G401.6 (cell line): ENCODE measurements around the gene NAT9.
A peak's percentile ranks its signal among the peaks of the same experiment; 100 is the strongest.

Experiments
- FAIRE-seq: peaks from 2 replicates; lab custom pipeline; 2012; peaks lifted over from hg19 to GRCh38; lab: Jason Lieb, UNC

The NAT9 gene

DNA sequence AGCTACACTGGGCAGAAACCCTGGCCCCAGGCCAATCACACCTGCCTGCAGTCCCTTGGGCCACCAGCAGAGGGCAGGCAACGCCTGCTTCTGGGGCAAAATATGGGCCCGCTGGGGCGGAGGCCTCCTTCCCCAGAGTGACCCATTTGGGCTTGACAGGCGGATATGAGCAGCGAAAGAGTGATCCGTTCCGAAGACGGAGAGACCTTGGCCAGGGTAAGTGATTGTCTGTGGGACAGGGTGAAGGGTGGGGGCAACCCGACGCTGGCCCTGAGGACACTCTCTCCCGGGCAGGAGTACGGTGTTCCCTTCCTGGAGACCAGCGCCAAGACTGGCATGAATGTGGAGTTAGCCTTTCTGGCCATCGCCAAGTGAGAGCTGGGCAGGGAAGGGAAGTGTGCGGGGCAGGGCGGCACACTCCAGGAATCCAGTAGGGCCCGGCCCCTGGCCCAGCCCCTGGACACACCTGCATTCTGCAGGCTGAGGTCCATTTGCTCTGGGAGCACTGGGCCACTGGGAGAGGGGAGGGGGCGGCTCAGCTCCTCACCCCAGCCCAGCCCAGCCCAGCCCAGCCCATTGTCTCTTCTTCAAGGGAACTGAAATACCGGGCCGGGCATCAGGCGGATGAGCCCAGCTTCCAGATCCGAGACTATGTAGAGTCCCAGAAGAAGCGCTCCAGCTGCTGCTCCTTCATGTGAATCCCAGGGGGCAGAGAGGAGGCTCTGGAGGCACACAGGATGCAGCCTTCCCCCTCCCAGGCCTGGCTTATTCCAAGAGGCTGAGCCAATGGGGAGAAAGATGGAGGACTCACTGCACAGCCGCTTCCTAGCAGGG lies 31.2 kb downstream of the NAT9 start:
- peak; percentile 19 for FAIRE-seq

DNA sequence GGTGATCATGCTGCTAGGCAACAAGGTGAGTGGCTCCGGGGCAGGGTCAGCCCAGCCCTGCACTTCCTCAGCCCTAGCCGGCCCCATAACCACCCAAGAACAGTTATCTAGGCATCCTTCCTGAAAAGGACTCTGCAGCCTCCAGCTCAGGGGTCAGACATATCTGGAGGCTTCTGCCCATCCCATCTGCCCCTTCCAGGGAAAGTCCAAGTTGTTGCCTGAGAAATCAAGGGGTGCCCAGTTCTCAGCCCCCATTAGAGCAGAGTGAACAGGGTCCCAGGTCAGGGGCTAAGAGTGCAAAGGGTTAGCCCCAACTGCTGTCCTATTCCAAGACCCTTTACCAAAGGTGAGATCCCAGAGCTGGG lies 31.8 kb downstream of the NAT9 start:
- no peak for FAIRE-seq

DNA sequence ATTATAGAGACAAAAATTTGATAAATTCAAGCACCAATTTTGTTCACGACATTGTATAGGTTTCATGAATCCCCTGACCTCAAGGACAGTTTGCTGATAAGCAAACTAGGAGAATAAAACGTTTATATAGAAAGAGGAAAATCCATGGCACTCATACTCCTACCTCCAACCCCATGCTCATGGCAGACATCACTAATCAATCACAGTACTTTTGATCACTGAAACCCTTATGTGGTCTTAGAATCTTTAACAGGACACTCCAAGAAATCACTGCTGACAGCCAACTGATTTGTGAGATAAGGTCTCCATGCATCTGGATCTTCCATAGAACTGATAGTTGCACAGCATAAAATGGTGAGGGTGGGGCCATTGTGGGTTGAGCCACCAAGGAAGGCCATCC lies 32.4 kb downstream of the NAT9 start:
- no peak for FAIRE-seq

DNA sequence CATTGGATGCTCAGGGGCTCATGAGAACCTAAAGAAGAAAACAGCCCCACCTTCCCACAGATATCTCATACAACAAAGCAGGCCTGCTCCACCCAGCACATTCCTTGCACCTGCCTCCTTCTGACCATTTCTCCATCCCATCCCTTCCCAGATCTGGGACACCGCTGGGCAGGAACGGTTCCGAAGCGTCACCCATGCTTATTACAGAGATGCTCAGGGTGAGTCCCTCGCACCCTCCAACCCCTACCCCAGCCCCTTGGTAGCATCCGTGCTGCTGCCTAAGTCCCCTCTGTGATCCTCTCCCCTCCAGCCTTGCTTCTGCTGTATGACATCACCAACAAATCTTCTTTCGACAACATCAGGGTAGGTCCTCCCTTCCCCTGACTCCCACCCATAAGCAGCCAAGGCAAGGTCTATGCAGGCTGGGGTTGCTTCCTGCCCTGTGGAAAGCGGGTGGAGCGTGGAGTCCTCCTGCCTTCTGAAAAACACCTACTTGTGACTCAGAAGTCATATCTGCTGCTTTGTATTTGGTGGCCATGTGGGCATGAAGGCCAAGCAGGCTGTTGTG lies 33.1 kb downstream of the NAT9 start:
- no peak for FAIRE-seq

DNA sequence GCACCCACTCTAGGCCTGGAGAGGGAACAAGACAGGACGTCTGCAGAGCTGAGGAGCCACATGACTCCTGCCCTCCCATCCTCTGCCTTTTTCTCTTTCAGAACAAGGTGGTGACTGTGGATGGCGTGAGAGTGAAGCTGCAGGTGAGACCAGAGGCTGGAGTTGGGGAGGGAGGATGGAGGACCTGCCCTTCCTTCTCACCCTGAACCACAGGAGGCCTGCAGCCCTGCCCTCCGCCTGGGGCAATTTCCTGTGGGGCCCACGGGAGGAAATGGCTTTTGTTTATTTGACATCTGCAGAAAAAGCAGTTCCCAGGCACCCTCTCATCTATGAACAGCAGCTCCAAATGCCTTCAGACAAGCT lies 34.0 kb downstream of the NAT9 start:
- FAIRE-seq = no peak

DNA sequence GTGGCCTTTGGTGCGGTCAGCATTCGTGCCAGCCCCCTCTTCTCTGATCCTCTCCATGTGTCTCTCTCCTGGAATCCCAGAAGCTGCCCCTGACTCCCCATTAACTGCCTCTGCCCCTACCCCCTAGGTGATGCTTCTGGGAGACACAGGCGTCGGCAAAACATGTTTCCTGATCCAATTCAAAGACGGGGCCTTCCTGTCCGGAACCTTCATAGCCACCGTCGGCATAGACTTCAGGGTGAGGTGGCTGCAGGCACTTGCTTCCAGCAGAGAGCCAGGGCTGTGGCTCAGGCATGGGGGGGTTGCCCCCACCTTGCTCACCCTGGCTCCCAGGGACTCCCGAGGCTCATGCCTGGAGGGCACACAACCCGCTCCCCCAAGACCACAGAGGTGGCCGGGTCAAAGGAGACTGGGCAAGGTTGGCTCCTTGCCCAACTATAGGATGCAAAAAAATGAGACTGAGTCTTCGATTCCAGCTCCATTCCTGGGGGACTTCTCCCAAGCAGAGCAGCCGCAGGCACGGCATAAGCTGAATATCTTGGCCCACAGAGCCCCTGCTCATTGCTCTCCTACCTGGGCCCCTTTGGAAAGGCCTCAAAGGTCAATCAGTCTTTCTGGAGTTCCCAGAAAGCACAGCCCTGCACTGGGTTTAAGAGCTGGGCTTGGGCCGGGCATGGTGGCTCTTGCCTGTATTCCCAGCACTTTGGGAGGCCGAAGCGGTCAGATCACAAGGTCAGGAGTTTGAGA lies 35.3 kb downstream of the NAT9 start:
- no peak for FAIRE-seq

DNA sequence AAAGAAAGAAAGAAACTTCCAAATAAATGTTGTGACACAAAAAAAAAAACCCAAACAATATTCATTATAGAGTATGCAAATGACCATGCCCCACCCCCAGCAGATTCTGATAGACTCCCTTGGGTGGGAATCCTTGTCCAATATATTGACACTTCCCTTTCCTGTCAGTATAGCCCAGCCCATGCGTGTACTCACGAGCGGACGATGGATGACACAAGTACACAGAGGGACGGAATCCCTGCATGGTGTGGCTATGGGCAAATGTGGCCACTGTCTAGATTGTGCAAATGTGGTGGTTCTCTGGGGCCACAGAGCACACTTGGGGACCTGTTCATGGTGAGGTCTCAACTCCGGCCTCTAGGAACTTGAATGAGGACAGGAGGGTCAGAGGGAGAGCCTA lies 36.0 kb downstream of the NAT9 start:
- no peak for FAIRE-seq

DNA sequence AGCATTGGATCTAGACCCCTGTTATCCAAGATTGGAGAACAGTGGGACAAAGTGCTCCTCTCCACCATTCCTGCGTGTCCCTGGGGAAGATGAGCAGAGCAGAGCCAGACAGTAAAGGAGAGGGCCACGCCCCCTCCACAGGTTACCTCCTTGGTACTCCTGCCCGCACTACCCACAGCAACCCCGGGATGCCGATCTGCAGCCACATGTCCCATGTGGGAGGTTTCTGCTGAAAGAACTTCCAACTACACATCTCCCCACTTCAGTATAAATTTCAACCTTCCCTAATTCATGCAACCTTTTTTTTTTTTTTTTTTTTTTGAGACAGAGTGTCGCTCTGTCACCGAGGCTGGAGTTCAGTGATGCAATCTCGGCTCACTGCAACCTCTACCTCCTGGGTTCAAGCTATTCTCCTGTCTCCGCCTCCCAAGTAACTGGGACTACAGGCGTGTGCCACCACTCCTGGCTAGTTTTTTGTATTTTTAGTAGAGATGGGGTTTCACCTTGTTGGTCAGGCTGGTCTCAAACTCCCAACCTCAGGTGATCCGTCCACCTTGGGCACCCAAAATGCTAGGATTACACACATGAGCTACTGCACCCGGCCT lies 36.8 kb downstream of the NAT9 start:
- no peak for FAIRE-seq

DNA sequence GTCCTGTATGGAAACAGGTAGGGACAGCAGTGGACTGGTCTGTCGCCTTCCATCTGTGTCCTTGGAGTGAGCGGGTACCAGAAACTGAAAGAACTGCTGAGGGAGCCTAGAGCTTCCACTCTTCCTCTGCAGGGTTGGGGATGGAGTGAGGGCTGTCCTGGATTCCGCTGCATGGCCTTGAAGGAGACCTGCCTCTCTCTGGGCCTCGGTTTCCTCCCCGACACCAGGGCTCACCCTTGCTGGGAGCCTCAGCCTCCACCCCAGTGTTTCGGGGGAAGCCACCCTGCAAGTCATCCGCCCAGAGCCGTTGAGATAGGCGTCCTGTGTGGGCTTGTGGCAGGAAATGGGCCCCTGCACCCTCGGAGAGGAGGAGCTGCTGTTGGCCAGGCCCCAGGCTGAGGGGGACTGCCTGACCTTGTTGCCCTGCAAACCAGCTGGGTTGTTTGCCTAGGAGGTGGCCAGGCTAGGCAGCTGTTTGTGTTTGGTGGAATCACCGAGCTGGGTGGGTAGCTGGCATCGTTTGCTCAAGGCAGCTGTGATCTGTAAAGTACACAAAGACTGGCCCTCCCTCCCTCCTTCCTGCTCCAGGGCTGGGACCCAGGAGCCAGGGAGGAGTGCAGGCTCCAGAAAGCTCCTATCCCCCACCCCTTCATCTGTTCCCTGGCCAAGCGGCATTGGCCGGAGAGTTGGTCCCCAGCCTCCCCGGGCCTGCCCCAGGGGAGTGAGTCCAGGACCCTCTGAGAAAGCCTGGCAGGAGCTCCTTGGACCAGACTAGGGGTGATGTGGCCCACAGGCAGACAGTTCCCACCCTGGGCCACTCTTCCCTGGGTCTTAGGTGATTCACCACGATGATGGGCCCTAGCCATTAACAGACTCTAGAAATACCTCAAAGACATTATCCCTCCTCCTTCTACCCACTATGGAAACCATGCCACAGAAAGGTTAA lies 37.8 kb downstream of the NAT9 start:
- no peak for FAIRE-seq

DNA sequence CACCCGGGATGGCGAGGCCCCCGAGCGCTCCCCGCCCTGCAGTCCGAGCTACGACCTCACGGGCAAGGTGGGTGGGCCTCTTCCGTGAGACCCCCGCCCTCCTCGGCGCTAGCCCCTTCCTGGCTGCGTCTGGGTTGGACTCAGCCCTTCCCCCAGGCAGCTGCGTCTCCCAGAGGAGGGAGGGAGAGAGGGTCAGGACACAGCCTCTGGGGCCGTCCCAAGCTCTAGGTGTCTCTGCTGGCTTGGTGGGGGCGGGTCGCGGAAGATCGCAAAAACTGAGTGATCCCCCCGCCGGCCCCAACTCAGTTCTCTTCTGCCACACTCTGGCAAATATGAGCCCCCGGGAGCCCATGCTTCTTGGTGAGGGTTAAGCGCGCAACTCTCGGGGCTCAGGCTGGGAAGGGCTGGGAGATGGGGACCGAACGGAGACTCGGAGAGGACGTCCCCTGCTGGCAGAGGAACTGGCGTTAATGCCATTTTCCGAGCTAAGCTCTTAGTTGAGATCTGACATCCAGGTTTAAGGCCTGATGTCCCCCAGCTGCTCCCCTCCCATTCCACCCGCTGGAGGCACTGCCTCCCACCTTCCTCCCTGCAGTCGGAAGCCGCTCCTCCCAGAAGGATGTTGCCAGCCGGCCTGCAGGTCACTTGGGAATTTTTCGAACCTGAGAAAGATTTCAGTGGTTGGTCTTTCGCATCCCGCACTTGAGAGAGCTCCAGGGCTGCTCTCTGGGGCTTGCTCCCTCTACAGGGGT lies 38.7 kb downstream of the NAT9 start:
- no peak for FAIRE-seq

DNA sequence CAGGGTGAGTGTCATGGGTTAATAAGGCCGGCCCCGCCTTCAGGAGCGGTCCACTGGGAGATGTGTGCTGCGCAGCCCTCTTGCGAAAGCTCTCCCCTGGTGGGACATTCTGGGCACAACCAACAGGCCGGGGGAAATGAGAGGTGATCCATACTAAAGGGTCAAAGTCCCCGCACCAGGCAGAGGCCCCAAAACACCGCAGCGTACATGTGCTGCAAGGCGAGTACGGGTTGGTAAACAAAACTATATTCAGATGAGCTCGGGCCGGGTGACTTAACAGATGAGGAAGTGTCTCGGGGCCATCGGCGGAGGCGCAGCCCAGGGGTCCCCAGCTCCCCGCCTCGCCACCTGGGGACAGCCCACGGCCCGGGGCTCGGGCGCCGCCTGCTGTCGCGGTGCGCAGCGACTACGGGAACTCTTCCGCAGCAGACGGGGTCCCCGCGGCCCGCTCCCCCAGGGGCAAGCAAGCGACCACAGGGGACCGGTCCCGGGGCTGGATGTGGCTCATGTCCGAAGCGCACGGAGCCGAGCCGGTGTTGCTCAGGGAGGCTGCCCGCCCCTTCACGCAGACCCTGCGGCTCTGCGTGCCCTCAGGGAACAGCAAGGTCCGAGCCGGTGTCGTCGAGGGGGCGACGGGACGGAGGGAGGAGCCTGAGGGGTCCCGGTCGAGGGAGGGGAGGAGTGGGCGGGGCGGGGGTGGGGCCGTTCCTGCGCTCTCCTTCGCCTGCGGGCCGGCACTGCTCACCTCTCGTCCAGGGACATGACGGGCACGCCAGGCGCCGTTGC lies 39.4 kb downstream of the NAT9 start, which contains the start of gene RAB37:
RAB37 (plus strand) TSS at position 744 of the 786 bp plus-strand sequence; CDS start at position 761, 17 bp downstream.
- FAIRE-seq = no peak

DNA sequence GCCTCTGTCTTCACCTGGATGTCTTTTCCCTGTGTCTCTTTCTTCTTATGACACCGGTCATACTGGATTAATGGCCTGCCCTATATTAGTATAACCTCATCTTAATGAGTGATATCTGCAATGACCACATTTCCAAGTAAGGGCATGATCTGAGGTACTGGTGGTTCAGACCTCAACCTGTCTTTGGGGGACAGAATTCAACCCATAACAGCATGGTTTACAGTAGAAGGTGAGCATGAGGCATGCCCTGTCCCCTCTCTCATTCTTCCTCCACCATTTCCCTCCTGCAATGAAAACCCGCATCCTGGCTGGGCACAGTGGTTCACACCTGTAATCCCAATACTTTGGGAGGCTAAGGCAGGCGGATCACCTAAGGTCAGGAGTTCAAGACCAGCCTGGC lies 41.9 kb downstream of the NAT9 start:
- FAIRE-seq = no peak

DNA sequence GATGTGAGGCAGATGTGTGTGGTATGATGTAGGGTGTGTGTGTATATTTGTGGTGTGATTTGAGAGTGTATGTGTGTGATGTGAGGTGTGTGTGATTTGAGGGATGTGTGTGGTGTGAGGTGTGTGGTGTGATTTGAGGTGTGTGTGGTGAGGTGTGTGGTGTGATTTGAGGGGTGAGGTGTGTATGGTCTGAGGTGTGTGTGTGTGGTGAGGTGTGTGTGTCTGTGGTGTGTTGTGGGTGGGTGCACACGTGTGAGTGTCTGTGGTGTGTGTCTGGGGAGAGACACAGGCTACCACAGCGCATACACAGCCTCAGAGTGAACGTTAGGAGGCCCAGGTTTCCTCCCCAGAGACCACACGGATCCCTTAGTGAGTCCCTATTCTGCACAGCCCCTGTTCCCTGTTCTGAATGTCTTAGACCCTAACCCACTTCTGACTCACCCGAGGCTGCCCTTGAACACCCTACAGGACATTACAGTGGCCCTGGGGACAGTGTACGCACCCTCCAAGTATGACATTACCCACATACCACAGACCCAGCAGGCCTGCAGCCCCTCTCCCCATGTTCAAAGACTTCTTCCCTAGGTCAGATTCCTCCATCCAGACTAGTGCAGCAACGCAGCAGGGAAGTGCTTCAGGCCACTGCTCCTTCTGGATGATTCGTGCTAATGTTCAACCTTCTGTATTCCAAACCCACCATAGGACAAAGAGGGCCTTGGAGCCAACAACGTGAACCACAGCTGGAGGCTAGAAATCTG lies 42.6 kb downstream of the NAT9 start:
- no peak for FAIRE-seq

DNA sequence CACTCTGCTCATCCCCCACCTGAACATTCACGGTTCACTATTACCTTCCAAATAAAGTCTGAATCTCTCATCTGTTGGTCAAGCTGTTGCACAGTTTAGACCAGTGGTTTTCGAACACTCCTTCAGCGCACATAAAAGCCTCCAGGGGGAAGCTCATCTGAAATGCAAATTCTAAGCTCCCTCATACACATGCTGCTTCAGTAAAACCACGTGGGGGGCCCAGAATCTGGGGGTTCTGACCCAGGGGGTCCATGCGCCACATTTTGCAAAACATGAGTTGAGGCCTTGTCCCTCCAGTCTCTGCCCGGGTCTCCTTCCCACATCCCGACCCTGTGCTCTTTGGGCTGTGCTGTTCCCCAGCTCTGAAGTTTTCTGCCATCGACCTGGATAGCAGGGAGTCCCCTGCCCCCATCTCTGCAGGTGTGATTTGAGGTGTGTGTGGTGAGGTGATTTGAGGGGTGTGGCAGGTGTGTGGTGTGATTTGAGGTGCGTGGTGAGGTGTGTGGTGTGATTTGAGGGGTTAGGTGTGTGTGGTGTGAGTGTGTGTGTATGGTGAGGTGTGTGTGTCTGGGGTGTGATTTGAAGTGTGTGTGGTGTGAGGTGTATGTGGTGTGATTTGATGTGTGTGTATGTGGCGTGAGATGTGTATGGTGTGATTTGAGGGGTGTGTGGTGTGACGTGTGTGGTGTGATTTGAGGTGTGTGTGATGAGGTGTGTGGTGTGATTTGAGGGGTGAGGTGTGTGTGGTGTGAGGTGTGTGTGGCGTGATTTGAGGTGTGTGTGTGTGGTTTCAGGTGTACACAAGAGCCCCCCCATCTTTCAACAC lies 43.9 kb downstream of the NAT9 start:
- FAIRE-seq = no peak

DNA sequence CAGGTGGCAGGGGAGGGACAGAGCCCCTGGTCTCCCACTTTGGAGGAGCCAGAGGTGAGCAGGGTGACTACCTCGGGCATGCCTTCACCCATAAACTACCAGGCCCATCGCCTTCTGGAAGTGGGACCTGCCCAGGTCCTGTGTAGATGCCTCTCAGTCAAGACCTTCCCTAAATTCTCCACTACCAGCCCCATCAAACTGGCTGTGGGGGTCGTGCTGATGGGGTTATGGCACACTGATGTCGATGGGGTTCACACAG lies 44.9 kb downstream of the NAT9 start:
- no peak for FAIRE-seq

DNA sequence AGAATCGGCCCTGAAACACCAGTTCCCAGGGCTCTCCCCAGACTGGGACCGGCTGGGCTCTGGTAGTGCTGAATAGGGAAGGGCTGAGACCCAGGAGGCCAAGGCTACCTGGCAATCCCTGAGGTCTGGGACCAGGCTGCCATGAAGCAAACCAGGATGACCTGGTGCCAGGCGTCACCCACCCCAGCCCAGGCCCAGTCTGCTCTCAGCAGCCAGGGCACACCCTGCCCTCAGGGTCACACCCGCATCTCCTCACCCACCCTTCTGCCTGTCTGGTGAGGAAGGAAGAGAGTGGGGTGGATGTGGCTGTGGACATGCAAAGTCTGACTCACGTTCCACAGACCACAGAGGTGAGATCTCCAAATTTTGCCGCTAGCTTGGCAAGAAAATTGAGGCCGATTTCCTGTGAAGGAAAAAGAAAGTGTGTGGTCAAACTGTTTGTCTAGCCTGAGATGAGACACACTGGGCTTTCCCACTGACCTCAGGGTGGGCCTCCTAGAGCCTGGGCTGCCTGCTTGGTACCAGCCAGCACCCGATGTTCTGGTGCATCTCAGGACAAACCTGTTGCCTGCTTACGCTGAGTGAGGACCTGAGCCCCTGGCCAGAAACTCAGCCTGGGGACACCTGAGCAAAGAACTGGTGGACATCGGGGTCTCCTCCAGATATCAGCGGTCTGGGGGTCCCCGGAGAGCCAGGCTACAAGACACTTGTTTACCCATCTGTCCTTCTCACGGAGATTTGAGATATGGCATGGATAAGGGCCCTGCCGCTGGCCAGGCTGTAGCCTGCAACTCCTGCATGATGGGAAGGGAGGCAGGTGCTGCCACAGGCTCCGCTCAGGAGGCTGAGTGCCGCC lies 45.4 kb downstream of the NAT9 start:
- FAIRE-seq = no peak

DNA sequence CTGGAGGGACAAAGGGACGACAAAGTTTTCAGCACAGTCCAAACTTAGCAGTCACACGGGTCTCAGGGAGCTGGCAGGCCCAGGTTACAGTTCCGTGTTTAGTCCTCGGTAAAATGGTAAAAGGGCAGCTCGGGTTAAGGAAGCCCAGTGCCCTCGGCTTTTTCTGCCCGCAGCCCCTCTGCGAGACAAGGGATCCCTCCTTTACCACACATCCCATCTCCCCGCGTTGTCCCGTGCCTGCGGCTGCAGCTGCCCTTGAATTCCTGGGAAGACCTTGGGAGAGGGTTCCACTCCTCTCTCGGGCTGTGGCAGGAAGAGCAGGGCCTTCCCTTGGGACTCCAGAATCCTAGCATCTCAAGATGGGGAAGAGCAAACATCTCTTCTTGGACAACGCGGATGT lies 46.3 kb downstream of the NAT9 start:
- no peak for FAIRE-seq

DNA sequence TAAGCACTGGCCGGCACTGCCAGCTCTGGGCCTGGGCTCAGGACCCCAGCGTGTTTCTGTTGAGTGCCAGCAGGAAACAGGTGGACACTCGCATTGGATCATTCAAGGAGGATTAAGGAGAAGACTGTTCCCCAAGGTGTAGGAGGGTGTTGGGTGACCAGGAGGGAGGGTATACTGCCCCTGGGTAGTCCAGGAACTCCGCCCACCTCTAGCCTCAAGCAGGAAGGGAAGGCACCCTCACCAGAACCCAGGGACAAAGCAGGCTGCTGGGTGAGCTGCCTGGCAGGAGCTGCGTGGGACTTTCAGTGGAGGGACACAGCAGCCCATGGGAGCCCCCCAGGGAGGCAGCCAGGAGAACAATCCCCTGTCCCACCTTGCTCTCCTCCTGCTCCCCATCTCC lies 46.8 kb downstream of the NAT9 start:
- no peak for FAIRE-seq
